ENCODE measurements around the gene GDPD5.
A peak's percentile ranks its signal among the peaks of the same experiment; 100 is the strongest.

GDPD5 gene

GRCh38 chr11:75402002-75402773 is 123.6 kb downstream of the GDPD5 start:
- no peak for DNase-seq (ENCODE audit: low read depth in 2 of 2)

- DNase-seq (ENCODE audit: low read depth in 2 of 2), result no peak
Measured at GRCh38 chr11:75400146-75400865, 125.4 kb downstream of the GDPD5 start.

GRCh38 chr11:75399344-75400145 is 126.2 kb downstream of the GDPD5 start, which contains the start of gene RPS3:
Gene RPS3, plus strand, starts transcription at chr11:75399518. Its CDS starts 30 bp downstream, at chr11:75399548.
- peak; percentile 79 to 80 for DNase-seq (ENCODE audit: low read depth in 2 of 2)

DNA sequence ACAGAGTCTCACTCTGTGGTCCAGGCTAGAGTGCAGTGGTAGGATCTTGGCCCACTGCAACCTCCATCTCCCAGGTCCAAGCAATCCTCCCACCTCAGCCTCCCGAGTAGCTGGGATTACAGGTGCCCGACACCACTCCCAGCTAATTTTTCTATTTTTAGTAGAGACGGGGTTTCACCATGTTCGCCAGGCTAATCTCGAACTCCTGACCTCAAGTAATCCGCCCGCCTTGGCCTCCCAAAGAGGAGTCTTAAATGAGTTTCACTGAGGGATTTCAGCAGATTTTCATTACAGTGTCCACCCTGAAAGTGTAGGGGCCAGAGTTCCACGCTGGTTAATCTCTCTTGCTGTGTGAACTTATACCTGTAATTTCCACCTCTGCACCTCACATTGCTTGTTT is 126.8 kb downstream of the GDPD5 start:
- no peak for DNase-seq (ENCODE audit: low read depth in 2 of 2)

DNA sequence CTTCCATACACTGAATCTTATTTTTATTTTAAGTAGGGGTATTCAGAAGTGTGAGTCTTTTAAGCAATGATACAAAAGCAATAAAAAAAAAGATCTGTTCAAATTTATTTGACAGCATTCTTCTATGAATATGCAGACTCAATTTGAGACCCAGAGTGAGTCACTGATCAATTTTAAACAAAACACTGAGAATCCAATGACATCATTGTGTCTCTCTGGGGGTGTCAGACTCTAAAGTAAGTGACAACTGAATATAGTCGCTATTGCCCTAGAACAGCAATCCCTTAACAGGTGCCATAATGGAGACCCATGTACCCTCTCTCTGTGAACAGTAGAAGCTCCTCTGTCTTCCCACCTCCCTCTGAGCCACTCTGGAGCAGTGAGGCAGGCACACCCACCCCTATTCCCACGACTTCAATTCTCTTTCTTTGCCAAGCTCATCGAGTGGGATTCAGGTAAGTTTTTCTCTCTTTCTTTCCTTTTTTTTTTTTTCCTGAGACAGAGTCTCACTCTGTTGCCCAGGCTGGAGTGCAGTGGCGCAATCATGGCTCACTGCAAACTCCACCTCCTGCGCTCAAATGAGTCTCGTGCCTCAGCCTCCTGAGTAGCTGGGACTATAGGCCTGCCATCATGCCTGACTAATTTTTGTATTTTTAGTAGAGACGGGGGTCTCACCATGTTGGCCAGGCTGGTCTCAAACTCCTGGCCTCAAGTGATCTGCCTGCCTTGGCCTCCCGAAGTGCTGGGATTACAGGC is 131.5 kb downstream of the GDPD5 start:
- DNase-seq (ENCODE audit: low read depth in 2 of 2), result no peak

DNA sequence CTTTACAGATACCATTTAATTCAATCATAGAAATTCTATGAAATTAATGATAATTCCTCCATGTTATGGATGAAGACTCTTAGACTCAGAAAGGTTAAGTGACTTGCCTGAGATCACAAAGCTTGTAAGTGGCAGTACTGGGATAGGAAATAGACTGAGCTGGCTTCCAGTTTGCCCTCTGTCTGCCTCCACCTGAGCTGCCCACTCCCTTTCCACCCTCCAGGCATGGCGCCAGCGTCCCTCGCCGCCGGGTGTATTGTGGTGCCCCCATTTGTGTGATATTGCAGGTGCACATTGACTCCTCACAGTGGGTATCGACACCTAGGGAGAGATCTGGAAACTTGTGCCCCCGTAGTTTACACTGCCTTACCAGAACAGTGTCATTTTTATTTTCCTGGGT is 135.8 kb downstream of the GDPD5 start:
- no peak for DNase-seq (ENCODE audit: low read depth in 2 of 2)

DNA sequence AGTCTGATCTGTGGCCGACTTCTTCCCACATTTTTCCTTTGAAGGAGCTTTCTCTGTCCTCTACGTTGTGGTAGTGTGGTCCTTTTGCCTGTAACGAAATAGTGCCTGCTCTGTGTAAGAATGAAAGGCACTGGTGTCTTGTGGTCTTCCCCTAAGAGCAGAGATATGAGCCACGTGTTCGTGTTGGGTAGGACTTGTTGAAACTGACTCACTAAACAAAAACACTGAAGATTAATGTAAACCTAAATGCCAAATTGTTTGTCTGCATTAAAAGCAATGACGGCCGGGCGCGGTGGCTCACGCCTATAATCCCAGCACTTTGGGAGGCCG is 136.5 kb downstream of the GDPD5 start:
- no peak for DNase-seq (ENCODE audit: low read depth in 2 of 2)

- DNase-seq (ENCODE audit: low read depth in 2 of 2), result peak; percentile 50 to 55
Measured at GRCh38 chr11:75388386-75389275, 137.1 kb downstream of the GDPD5 start.

DNA sequence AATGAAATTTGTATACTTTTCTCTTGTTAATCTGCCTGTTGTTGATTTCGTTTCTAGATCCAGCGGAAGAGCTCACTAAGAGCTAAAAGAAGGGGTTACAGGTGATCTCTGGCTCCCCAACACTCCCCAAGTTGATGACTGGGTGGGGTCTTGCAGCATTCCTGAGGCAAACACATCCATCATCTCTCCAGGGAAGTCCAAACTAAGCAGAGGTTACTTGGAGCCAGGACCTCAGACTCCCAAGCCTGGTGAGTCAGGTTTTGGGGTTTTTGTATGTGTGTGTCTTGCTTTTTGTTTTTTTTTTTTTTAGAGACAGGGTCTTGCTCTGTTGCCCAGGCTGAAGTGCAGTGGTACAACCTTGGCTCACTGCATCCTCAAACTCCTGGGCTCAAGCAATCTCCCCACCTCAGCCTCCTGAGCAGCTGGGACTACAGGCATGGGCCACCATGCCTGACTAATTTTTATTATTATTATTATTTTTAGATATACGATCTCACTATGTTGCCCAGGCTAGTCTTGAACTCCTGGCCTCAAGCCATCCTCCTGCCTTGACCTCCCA is 137.9 kb downstream of the GDPD5 start:
- DNase-seq (ENCODE audit: low read depth in 2 of 2), result no peak

DNA sequence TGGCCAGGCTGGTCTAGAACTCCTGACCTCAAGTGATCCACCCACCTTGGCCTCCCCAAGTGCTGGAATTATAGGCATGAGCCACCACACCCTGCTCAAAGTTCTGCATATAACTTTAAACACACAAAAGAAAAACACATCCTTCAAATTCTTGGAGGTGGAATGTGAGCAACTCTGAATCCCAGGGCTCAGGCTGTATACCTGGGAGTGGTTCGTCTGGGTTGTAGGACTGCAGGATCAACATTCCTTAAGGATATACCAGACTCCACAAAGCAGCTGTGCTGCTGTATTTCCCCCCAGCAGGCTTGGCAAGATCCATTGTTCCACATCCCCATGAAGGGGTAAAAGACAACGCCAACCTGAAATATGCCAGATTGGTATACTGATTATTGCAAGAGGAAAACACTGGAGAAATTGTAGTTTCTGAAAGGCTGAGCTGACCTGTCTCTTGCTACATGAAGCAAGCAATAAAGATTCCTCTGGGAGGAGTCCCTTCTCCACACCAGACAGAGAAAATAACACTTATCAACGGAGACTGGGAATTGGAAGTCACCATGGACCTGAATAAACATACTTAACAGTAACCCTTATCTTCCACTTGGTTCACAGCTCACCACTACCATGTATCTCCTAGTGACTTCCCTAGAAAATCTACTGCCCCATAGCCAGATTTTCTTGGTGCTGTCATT is 138.7 kb downstream of the GDPD5 start:
- no peak for DNase-seq (ENCODE audit: low read depth in 2 of 2)
